C4-2B (cell line): Measurements from ENCODE around the gene SVBP.

ENCODE experiments used
- CTCF ChIP-seq: fragments of 450-650 bp; conservative IDR thresholded peaks from 2 replicates; pipeline ENCODE4 v1.5.1; 2017; ENCODE audit warnings: mild to moderate bottlenecking
- ZFX ChIP-seq: fragments of 450-650 bp; IDR thresholded peaks from 2 replicates; pipeline ENCODE4 v1.6.1; 2017

DNA sequence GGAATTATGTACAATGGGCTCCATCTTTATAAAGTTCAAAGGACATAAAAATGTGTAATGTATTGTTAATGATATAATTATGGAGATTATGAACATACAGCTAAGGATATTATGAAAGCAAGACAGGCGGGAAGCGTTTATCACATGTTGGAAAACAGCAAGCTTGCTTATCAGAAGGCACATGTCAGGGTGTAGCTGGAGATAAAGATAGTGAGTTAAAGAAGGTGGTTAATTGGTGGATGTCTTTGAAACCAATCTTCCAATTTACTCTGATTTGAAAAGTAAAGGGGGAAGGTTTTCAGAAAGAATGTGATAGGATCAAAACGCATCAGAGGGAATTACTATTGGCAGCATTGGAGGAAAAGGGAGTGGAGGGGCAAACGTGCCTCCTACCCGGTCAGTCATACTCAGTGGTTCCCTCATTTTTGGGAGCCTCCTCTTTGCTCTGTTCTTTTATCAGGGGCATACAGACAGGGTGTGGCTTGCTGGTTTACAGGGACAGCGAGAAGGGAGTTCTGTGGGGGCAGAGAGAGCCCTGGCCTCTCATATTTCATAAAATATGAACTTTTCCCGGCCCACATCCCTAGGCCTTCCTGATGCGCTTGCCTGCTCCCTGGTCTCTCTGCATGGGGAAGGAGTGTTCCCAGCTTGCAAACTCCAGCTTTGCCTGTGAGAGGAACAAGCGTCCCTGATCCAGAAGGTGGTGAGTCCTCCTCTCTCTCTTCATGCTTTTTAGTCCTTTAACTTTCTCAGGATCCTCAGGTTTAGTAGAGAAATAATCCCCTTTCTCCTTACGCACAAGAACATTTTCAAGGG, 8.0 kb upstream of the SVBP start:
- TF ChIP-seq CTCF (no peak), ZFX (no peak)
